Lower lobe of right lung (tissue), 2 donors: ENCODE results near the gene LYPD6B. TPM values are rescaled to one million over a fixed set of nuclear protein-coding genes. Genes with fewer than 3 reads are reported as not detected.

Experiments used
- ATAC-seq, 2 donors: fragments of 200-7000 bp; cut with Tn5 transposase; one replicate each; pipeline ENCODE4 v1.9.1; 2020 to 2022; ENCODE audit warnings: mild to moderate bottlenecking in 2 of 2, moderate library complexity in 2 of 2
- DNase-seq: peaks from one replicate; pipeline ENCODE4 v3.0.0-alpha.2; 2020
- H3K27ac ChIP-seq: fragments of 200-600 bp; one replicate; pipeline ENCODE4 v1.8.0; 2022
- H3K27me3 ChIP-seq: fragments of 200-600 bp; one replicate; pipeline ENCODE4 v1.8.0; 2022; ENCODE audit warnings: low read depth
- H3K36me3 ChIP-seq: fragments of 200-600 bp; one replicate; pipeline ENCODE4 v1.8.0; 2022; ENCODE audit warnings: mild to moderate bottlenecking
- H3K4me1 ChIP-seq: fragments of 200-600 bp; one replicate; pipeline ENCODE4 v1.8.0; 2022
- H3K4me3 ChIP-seq: fragments of 200-600 bp; one replicate; pipeline ENCODE4 v1.8.0; 2022; ENCODE audit warnings: mild to moderate bottlenecking
- H3K9me3 ChIP-seq: fragments of 200-600 bp; one replicate; pipeline ENCODE4 v1.8.0; 2022
- CTCF ChIP-seq: fragments of 200-600 bp; IDR thresholded peaks from one replicate; pipeline ENCODE4 v1.8.0; 2022; ENCODE audit warnings: antibody characterized with exemption, mild to moderate bottlenecking
- intact Hi-C: fragments of 100-400 bp; cut with DNase I; formaldehyde crosslinking; loops from one replicate; pipeline ENCODE4 v1.11.0; 2022
- total RNA-seq: library from RNA; stranded (reverse); fragmentation: NEBNext Ultra II Directional; extraction: Animal tissue kit (Norgen Biotek cat#: 25700); gene quantifications from one replicate; pipeline ENCODE4 v1.2.1, GENCODE V29; 2021
- donor health status: DM: no; HTN: yes; CAD: no; lungs with severe emphysema.

Gene LYPD6B
- total RNA-seq, 1 donor from 2014 or later, result 2.0 TPM

- Histone ChIP-seq H3K4me3 (no peak overlapping the region), H3K9me3 (no peaks in the 10 kb centered on the region), H3K4me1 (no peaks in the 10 kb centered on the region), H3K27ac (no peak overlapping the region), H3K27me3 (no peaks in the 10 kb centered on the region), H3K36me3 (no peaks in the 10 kb centered on the region)
- ATAC-seq, result no peak
- DNase-seq, result no peak
- intact Hi-C loops, result no loop called here
- no peak for TF ChIP-seq CTCF
Observed at GRCh38 chr2:149188291-149188690, 149.8 kb downstream of the LYPD6B start.

- ATAC-seq, result no peak
- intact Hi-C loops, result no loop called here
Observed at GRCh38 chr2:149189769-149190168, 151.3 kb downstream of the LYPD6B start.

GRCh38 chr2:149191915-149192314, 153.4 kb downstream of the LYPD6B start:
- intact Hi-C loops, result no loop called here
- Histone ChIP-seq H3K4me3 (no peak overlapping the region), H3K27me3 (no peaks in the 10 kb centered on the region), H3K36me3 (no peaks in the 10 kb centered on the region), H3K4me1 (no peaks in the 10 kb centered on the region), H3K27ac (no peak overlapping the region), H3K9me3 (no peaks in the 10 kb centered on the region)
- ATAC-seq (no peak), DNase-seq (no peak)
- TF ChIP-seq CTCF, result no peak

More at GRCh38 chr2:149189769-149190168, 151.3 kb downstream of the LYPD6B start:
- Histone ChIP-seq H3K36me3 (no peaks in the 10 kb centered on the region), H3K9me3 (no peaks in the 10 kb centered on the region), H3K4me3 (no peak overlapping the region), H3K4me1 (no peaks in the 10 kb centered on the region), H3K27ac (no peak overlapping the region), H3K27me3 (no peaks in the 10 kb centered on the region)
- no peak for TF ChIP-seq CTCF
- no peak for DNase-seq

GRCh38 chr2:149192427-149192826, 153.9 kb downstream of the LYPD6B start:
- ATAC-seq (no peak), DNase-seq (no peak)
- Histone ChIP-seq H3K27ac (no peak overlapping the region), H3K27me3 (no peaks in the 10 kb centered on the region), H3K36me3 (no peaks in the 10 kb centered on the region), H3K4me3 (no peak overlapping the region), H3K9me3 (no peaks in the 10 kb centered on the region), H3K4me1 (no peaks in the 10 kb centered on the region)
- TF ChIP-seq CTCF, result no peak
- intact Hi-C loops, result no loop called here

GRCh38 chr2:149200109-149200520, 161.6 kb downstream of the LYPD6B start:
- no peaks in the 10 kb centered on the region for H3K9me3 ChIP-seq
- no peak for TF ChIP-seq CTCF
- H3K27me3 ChIP-seq, result no peaks in the 10 kb centered on the region
- H3K4me3 ChIP-seq, result no peak overlapping the region
- DNase-seq, result no peak
- H3K36me3 ChIP-seq, result no peaks in the 10 kb centered on the region
- no peaks in the 10 kb centered on the region for H3K4me1 ChIP-seq
- intact Hi-C loops, result no loop called here
- no peak overlapping the region for H3K27ac ChIP-seq
- no peak for ATAC-seq

- no peak for DNase-seq
- H3K4me3 ChIP-seq, result no peak overlapping the region
- H3K9me3 ChIP-seq, result no peaks in the 10 kb centered on the region
- intact Hi-C loops, result no loop called here
- H3K27me3 ChIP-seq, result no peaks in the 10 kb centered on the region
- ATAC-seq, result no peak
- TF ChIP-seq CTCF, result no peak
- H3K36me3 ChIP-seq, result no peaks in the 10 kb centered on the region
- H3K4me1 ChIP-seq, result no peaks in the 10 kb centered on the region
- H3K27ac ChIP-seq, result no peak overlapping the region
Observed at GRCh38 chr2:149204686-149205085, 166.2 kb downstream of the LYPD6B start.
